NB4 (cell line): ENCODE results near the gene PTOV1.

Experiments
- CTCF ChIP-seq: IDR thresholded peaks from one replicate; pipeline ENCODE4 v1.5.1; 2012; ENCODE audit warnings: low read depth, low read length
- POLR2A ChIP-seq: IDR thresholded peaks from 2 replicates; pipeline ENCODE4 v1.6.1; 2011; ENCODE audit warnings: mild to moderate bottlenecking; ENCODE audit not compliant: insufficient read length; ENCODE audit errors: extremely low read depth

GRCh38 chr19:49854378-49855263 is 3.7 kb downstream of the PTOV1 start:
- no peak for TF ChIP-seq POLR2A
- no peak for TF ChIP-seq CTCF
